ENCODE data around the gene SLC39A10.
"Not testable (repeated sequence)": the region's sequence is repeated elsewhere in the genome, so short reads cannot be mapped to it uniquely, and the experiment has no call there.

Gene SLC39A10

GRCh38 chr2:195646424-195646823, 10.6 kb upstream of the SLC39A10 start:
- DNase-seq (ENCODE audit: low read depth), result no peak

- DNase-seq (ENCODE audit: low read depth), result no peak
Measured at GRCh38 chr2:195647302-195647701, 9.7 kb upstream of the SLC39A10 start.

GRCh38 chr2:195648370-195648769, 8.7 kb upstream of the SLC39A10 start:
- not testable (repeated sequence) for DNase-seq (ENCODE audit: low read depth)

GRCh38 chr2:195648787-195649186, 8.2 kb upstream of the SLC39A10 start:
- DNase-seq (ENCODE audit: low read depth), result no peak

GRCh38 chr2:195649629-195650190, 7.3 kb upstream of the SLC39A10 start:
- no peak for DNase-seq (ENCODE audit: low read depth)

- DNase-seq (ENCODE audit: low read depth), result no peak
Measured at GRCh38 chr2:195651046-195651445, 6.0 kb upstream of the SLC39A10 start.

- DNase-seq (ENCODE audit: low read depth), result no peak
Measured at GRCh38 chr2:195652911-195653310, 4.1 kb upstream of the SLC39A10 start.

GRCh38 chr2:195656161-195656858, 716 bp upstream of the SLC39A10 start:
- DNase-seq (ENCODE audit: low read depth), result no peak

GRCh38 chr2:195657634-195658540, 861 bp downstream of the SLC39A10 start:
- DNase-seq (ENCODE audit: low read depth), result peak; percentile 45

GRCh38 chr2:195658541-195658890, 1.5 kb downstream of the SLC39A10 start:
- DNase-seq (ENCODE audit: low read depth), result no peak

GRCh38 chr2:195659114-195659513, 2.1 kb downstream of the SLC39A10 start:
- DNase-seq (ENCODE audit: low read depth), result no peak

GRCh38 chr2:195659982-195660890, 3.2 kb downstream of the SLC39A10 start:
- peak; percentile 58 for DNase-seq (ENCODE audit: low read depth)

GRCh38 chr2:195662138-195662537, 5.1 kb downstream of the SLC39A10 start:
- no peak for DNase-seq (ENCODE audit: low read depth)

- no peak for DNase-seq (ENCODE audit: low read depth)
Measured at GRCh38 chr2:195663007-195663406, 6.0 kb downstream of the SLC39A10 start.

GRCh38 chr2:195664528-195664927, 7.5 kb downstream of the SLC39A10 start:
- no peak for DNase-seq (ENCODE audit: low read depth)

GRCh38 chr2:195665153-195665552, 8.1 kb downstream of the SLC39A10 start:
- DNase-seq (ENCODE audit: low read depth), result not testable (repeated sequence)

- no peak for DNase-seq (ENCODE audit: low read depth)
Measured at GRCh38 chr2:195666113-195666712, 9.2 kb downstream of the SLC39A10 start.

- DNase-seq (ENCODE audit: low read depth), result no peak
Measured at GRCh38 chr2:195667974-195668373, 10.9 kb downstream of the SLC39A10 start.

- no peak for DNase-seq (ENCODE audit: low read depth)
Measured at GRCh38 chr2:195670191-195670590, 13.2 kb downstream of the SLC39A10 start.

- DNase-seq (ENCODE audit: low read depth), result no peak
Measured at GRCh38 chr2:195671563-195671962, 14.5 kb downstream of the SLC39A10 start.

GRCh38 chr2:195672674-195673073, 15.6 kb downstream of the SLC39A10 start:
- no peak for DNase-seq (ENCODE audit: low read depth)
